HepG2 (cell line): ENCODE measurements around the gene RTP2. TPM values are rescaled to one million over a fixed set of nuclear protein-coding genes. Genes with fewer than 3 reads are reported as not detected.
A peak's percentile ranks its signal among the peaks of the same experiment; 100 is the strongest.

Experiments
- AGO2 ChIP-seq: fragments of 200-400 bp; formaldehyde crosslinking; optimal IDR thresholded peaks from 2 replicates; pipeline ENCODE3; 2017; ENCODE audit warnings: mild to moderate bottlenecking, low read depth, low read length, moderate library complexity
- ARNT2 ChIP-seq: sonication (generic); formaldehyde crosslinking; IDR thresholded peaks from 2 replicates; pipeline ENCODE4 v1.8.0; 2022; ENCODE audit warnings: mild to moderate bottlenecking, low read depth, missing genetic modification reagents, moderate library complexity
- ETV6 ChIP-seq: sonication (generic); formaldehyde crosslinking; conservative IDR thresholded peaks from 2 replicates; pipeline ENCODE4 v1.4.0; 2020; ENCODE audit warnings: missing genetic modification reagents
- FOXM1 ChIP-seq: sonication (generic); formaldehyde crosslinking; IDR thresholded peaks from 2 replicates; pipeline ENCODE4 v1.5.0; 2020; ENCODE audit warnings: missing genetic modification reagents
- KMT2B ChIP-seq: IDR thresholded peaks from 2 replicates; pipeline ENCODE4 v1.6.1; 2016; ENCODE audit warnings: missing genetic modification reagents, missing compliant biosample characterization
- MAZ ChIP-seq, 2 experiments: sonication (generic) in 1 of 2; formaldehyde crosslinking in 1 of 2; IDR thresholded peaks; 2 replicates each; pipeline versions ENCODE4 v1.5.0 to v1.6.1; 2012 to 2020; ENCODE audit warnings: low read depth in 2 of 2, mild to moderate bottlenecking in 2 of 2, borderline replicate concordance in 1 of 2, improper control_type of control experiment in 1 of 2, low read length in 1 of 2, missing genetic modification reagents in 1 of 2, moderate library complexity in 1 of 2
- MED1 ChIP-seq: sonication (generic); formaldehyde crosslinking; IDR thresholded peaks from 2 replicates; pipeline ENCODE4 v1.4.0; 2020; ENCODE audit warnings: missing genetic modification reagents
- MED8 ChIP-seq: sonication (generic); formaldehyde crosslinking; IDR thresholded peaks from 2 replicates; pipeline ENCODE4 v1.8.1; 2023; ENCODE audit warnings: mild to moderate bottlenecking, missing genetic modification reagents; ENCODE audit not compliant: insufficient replicate concordance
- NFE2 ChIP-seq: sonication (generic); formaldehyde crosslinking; IDR thresholded peaks from 2 replicates; pipeline ENCODE4 v1.4.0; 2020; ENCODE audit warnings: missing genetic modification reagents
- SMAD9 ChIP-seq: sonication (generic); formaldehyde crosslinking; IDR thresholded peaks from 2 replicates; pipeline ENCODE4 v1.5.1; 2020; ENCODE audit warnings: mild to moderate bottlenecking, missing genetic modification reagents
- ZNF572 ChIP-seq: sonication (generic); formaldehyde crosslinking; IDR thresholded peaks from 2 replicates; pipeline ENCODE4 v1.5.1; 2020; ENCODE audit warnings: mild to moderate bottlenecking, missing genetic modification reagents
- ZNF781 ChIP-seq: sonication (generic); formaldehyde crosslinking; IDR thresholded peaks from 2 replicates; pipeline ENCODE4 v1.5.1; 2020; ENCODE audit warnings: borderline replicate concordance, mild to moderate bottlenecking, missing genetic modification reagents; ENCODE audit errors: not compliant biosample characterization
- ZNF790 ChIP-seq: sonication (generic); formaldehyde crosslinking; IDR thresholded peaks from 2 replicates; pipeline ENCODE4 v1.8.0; 2022; ENCODE audit warnings: missing genetic modification reagents, mild to moderate bottlenecking, borderline replicate concordance
- polyA plus RNA-seq, 8 experiments: library from polyadenylated mRNA; depleted of rRNA in 3 of 8; stranded (reverse) in 7 of 8; unstranded in 1 of 8; fragments of >200 nt; fragmentation: Illumina TruSeq in 4 of 8; extraction: Trizol in 4 of 8; gene quantifications; 2 replicates each; pipeline versions ENCODE4 v1.2.1 to v1.2.3, GENCODE V29; 2011 to 2016; ENCODE audit warnings: low read depth in 4 of 8, missing spikeins in 1 of 8, mixed read lengths in 1 of 8; ENCODE audit not compliant: insufficient read depth in 1 of 8
- total RNA-seq, 5 experiments: library from RNA; depleted of rRNA; stranded (reverse); fragments of >200 nt; fragmentation: Illumina TruSeq; extraction: Trizol; gene quantifications; 2 replicates each; pipeline ENCODE4 v1.2.3, GENCODE V29; 2016; ENCODE audit warnings: low read depth in 1 of 5
- TF ChIP-seq, protein P1 (sequence below): sonication (generic); formaldehyde crosslinking; IDR thresholded peaks from 2 replicates; pipeline ENCODE4 v1.4.0; 2020; ENCODE audit warnings: missing genetic modification reagents, borderline replicate concordance
- TF ChIP-seq, protein P2 (sequence below): IDR thresholded peaks from 2 replicates; pipeline ENCODE4 v1.6.1; 2016; ENCODE audit warnings: missing genetic modification reagents, missing compliant biosample characterization
- TF ChIP-seq, protein P3 (sequence below): sonication (generic); formaldehyde crosslinking; conservative IDR thresholded peaks from 2 replicates; pipeline ENCODE4 v1.4.0; 2020; ENCODE audit warnings: missing genetic modification reagents
- TF ChIP-seq, protein P4 (sequence below): sonication (generic); formaldehyde crosslinking; IDR thresholded peaks from 2 replicates; pipeline ENCODE4 v1.8.0; 2022; ENCODE audit warnings: mild to moderate bottlenecking, missing genetic modification reagents, moderate library complexity
- TF ChIP-seq, protein P5 (sequence below): sonication (generic); formaldehyde crosslinking; IDR thresholded peaks from 2 replicates; pipeline ENCODE4 v1.8.0; 2022; ENCODE audit warnings: mild to moderate bottlenecking, missing genetic modification reagents, borderline replicate concordance
- TF ChIP-seq, protein P6 (sequence below): sonication (generic); formaldehyde crosslinking; IDR thresholded peaks from 2 replicates; pipeline ENCODE4 v1.4.0; 2020; ENCODE audit warnings: mild to moderate bottlenecking, missing genetic modification reagents

RTP2 gene
- total and polyA plus RNA-seq, 2 of the 13 experiments (the other 11 are each of a cell fraction or from before 2014, with no cell fraction given), result not detected

DNA sequence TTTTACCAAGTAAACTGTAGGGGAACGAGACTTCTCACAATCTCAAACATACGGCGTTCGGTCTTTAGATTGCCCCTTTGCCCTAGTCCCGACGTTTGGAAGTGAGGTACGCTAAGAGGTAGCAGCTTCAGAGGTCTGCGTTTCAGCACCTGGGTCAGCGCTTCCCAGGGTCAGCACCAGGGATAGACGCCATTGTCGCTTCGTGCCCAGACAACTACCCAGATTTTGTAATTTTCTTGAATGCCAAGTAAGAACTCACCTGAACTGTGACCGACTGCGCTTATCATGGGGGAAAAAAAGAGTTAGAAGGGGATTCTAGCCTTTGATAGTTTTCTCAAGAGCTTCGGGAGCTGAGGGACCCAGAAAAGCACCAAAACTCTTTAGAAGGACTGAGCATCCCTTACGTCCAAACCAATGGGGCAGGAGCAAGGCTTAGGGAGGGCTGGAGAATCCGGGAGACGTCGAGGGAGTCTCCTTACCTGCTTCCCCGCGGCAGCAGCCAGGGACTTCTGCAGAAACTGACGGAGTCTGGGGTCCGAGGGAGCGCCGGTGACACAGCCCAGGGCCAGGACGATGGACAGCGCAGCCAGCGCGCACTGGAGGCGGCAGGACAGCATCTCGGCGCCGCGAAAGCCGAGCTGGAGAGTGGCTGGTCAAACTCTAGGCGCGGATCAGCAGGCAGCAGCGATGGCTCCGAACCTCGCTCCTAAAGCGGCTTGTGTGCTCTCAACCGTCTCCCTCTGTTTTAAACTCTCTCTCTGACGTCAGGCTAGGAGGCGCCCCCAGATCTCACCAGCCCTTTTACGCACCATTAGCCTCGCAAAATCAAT, 32.5 kb downstream of the RTP2 start, which contains the start of gene SST (continued):
- peak; percentile 95 for TF ChIP-seq FOXM1 (CRISPR knock-in tag)
- peak; percentile 90; the same call in 1 of the 2 replicates for TF ChIP-seq ARNT2 (CRISPR knock-in tag)
- peak; percentile 94; the same call in 1 of the 2 replicates for TF ChIP-seq ZNF790
- no peak for TF ChIP-seq AGO2
- peak; percentile 84 for TF ChIP-seq KMT2B (CRISPR knock-in tag)
- peak; percentile 81 for TF ChIP-seq MED1
- TF ChIP-seq SMAD9 (CRISPR knock-in tag), result peak; percentile 96
- no peak for TF ChIP-seq ZNF572 (CRISPR knock-in tag)
- TF ChIP-seq ZNF781 (CRISPR knock-in tag), result peak; percentile 99
- no peak for TF ChIP-seq MED8 (CRISPR knock-in tag)
- peak; percentile 61; the same call in 1 of the 2 replicates for TF ChIP-seq NFE2 (CRISPR knock-in tag)
- TF ChIP-seq, protein P1, sequence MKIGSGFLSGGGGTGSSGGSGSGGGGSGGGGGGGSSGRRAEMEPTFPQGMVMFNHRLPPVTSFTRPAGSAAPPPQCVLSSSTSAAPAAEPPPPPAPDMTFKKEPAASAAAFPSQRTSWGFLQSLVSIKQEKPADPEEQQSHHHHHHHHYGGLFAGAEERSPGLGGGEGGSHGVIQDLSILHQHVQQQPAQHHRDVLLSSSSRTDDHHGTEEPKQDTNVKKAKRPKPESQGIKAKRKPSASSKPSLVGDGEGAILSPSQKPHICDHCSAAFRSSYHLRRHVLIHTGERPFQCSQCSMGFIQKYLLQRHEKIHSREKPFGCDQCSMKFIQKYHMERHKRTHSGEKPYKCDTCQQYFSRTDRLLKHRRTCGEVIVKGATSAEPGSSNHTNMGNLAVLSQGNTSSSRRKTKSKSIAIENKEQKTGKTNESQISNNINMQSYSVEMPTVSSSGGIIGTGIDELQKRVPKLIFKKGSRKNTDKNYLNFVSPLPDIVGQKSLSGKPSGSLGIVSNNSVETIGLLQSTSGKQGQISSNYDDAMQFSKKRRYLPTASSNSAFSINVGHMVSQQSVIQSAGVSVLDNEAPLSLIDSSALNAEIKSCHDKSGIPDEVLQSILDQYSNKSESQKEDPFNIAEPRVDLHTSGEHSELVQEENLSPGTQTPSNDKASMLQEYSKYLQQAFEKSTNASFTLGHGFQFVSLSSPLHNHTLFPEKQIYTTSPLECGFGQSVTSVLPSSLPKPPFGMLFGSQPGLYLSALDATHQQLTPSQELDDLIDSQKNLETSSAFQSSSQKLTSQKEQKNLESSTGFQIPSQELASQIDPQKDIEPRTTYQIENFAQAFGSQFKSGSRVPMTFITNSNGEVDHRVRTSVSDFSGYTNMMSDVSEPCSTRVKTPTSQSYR (CRISPR knock-in tag), result peak; percentile 87
- TF ChIP-seq, protein P2, sequence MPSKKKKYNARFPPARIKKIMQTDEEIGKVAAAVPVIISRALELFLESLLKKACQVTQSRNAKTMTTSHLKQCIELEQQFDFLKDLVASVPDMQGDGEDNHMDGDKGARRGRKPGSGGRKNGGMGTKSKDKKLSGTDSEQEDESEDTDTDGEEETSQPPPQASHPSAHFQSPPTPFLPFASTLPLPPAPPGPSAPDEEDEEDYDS, result peak; percentile 46; the same call in 1 of the 2 replicates
- TF ChIP-seq, protein P3, sequence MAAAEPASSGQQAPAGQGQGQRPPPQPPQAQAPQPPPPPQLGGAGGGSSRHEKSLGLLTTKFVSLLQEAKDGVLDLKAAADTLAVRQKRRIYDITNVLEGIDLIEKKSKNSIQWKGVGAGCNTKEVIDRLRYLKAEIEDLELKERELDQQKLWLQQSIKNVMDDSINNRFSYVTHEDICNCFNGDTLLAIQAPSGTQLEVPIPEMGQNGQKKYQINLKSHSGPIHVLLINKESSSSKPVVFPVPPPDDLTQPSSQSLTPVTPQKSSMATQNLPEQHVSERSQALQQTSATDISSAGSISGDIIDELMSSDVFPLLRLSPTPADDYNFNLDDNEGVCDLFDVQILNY, result peak; percentile 94
- TF ChIP-seq, protein P4, sequence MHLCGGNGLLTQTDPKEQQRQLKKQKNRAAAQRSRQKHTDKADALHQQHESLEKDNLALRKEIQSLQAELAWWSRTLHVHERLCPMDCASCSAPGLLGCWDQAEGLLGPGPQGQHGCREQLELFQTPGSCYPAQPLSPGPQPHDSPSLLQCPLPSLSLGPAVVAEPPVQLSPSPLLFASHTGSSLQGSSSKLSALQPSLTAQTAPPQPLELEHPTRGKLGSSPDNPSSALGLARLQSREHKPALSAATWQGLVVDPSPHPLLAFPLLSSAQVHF (CRISPR knock-in tag), result 0 out of 2 replicates have a peak, but pooled peaks have one; percentile 28
- TF ChIP-seq ETV6 (CRISPR knock-in tag), result peak; percentile 99
- TF ChIP-seq, protein P5, sequence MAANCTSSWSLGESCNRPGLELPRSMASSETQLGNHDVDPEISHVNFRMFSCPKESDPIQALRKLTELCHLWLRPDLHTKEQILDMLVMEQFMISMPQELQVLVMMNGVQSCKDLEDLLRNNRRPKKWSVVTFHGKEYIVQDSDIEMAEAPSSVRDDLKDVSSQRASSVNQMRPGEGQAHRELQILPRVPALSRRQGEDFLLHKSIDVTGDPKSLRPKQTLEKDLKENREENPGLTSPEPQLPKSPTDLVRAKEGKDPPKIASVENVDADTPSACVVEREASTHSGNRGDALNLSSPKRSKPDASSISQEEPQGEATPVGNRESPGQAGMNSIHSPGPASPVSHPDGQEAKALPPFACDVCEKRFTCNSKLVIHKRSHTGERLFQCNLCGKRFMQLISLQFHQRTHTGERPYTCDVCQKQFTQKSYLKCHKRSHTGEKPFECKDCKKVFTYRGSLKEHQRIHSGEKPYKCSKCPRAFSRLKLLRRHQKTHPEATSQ, result peak; percentile 68; the same call in 1 of the 2 replicates
- TF ChIP-seq, protein P6, sequence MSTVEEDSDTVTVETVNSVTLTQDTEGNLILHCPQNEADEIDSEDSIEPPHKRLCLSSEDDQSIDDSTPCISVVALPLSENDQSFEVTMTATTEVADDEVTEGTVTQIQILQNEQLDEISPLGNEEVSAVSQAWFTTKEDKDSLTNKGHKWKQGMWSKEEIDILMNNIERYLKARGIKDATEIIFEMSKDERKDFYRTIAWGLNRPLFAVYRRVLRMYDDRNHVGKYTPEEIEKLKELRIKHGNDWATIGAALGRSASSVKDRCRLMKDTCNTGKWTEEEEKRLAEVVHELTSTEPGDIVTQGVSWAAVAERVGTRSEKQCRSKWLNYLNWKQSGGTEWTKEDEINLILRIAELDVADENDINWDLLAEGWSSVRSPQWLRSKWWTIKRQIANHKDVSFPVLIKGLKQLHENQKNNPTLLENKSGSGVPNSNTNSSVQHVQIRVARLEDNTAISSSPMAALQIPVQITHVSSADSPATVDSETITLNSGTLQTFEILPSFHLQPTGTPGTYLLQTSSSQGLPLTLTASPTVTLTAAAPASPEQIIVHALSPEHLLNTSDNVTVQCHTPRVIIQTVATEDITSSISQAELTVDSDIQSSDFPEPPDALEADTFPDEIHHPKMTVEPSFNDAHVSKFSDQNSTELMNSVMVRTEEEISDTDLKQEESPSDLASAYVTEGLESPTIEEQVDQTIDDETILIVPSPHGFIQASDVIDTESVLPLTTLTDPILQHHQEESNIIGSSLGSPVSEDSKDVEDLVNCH (CRISPR knock-in tag), result no peak
- no peak for TF ChIP-seq MAZ (IDR thresholded peaks at IDR 0.05; ENCODE audit: borderline replicate concordance, low read depth, low read length)
- TF ChIP-seq MAZ (CRISPR knock-in tag; IDR thresholded peaks at IDR 0.05; ENCODE audit: low read depth), result peak; percentile 36; the same call in 1 of the 2 replicates
